Testis (tissue), 2 donors: ENCODE measurements around the gene AGK.

ENCODE experiments used
- POLR2A ChIP-seq: fragments of 450-650 bp; IDR thresholded peaks from one replicate; pipeline ENCODE4 v1.6.1; 2017; ENCODE audit warnings: antibody characterized with exemption, mild to moderate bottlenecking, moderate library complexity
- TF ChIP-seq, protein P1 (sequence below), 3 experiments: fragments of 450-650 bp in 2 of 3; fragments of 200-600 bp in 1 of 3; sonication (generic) in 1 of 3; IDR thresholded peaks; one replicate each; pipeline ENCODE4 v1.5.1; 2016 to 2019; ENCODE audit warnings: antibody characterized with exemption in 3 of 3, mild to moderate bottlenecking in 2 of 3, moderate library complexity in 1 of 3

DNA sequence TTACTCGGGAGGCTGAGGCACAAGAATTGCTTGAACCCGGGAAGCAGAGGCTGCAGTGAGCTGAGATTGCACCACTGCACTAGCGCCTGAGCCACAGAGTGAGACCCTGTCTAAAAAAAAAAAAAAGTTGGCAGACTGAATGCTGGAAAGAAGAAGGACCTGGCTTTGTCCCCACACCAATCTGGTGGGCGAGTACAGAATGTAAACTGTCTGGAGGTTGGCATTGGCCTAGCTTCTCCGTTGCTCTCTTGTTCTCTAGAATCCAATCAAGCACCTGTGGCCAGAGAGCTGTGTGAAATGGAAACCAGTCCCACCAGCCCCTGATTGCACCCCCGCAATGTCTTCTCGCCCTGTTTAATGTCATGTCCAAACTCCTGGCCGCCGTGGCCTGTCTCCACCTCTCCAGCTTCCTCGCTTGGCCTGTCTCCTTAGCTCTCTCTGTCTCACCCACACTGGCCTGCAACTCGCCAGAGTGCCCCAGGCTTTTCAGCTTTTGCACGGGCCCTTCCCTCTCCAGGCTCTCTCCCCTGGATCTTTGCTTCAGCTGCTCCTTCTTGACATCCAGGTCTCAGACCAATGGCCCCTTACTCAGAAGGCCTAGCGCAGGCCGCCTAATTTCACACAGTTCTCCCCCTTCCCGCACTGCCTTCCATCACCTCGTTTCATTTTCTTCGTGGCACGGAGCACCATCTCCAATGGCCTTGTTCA lies 670 bp upstream of the AGK start:
- TF ChIP-seq, protein P1, sequence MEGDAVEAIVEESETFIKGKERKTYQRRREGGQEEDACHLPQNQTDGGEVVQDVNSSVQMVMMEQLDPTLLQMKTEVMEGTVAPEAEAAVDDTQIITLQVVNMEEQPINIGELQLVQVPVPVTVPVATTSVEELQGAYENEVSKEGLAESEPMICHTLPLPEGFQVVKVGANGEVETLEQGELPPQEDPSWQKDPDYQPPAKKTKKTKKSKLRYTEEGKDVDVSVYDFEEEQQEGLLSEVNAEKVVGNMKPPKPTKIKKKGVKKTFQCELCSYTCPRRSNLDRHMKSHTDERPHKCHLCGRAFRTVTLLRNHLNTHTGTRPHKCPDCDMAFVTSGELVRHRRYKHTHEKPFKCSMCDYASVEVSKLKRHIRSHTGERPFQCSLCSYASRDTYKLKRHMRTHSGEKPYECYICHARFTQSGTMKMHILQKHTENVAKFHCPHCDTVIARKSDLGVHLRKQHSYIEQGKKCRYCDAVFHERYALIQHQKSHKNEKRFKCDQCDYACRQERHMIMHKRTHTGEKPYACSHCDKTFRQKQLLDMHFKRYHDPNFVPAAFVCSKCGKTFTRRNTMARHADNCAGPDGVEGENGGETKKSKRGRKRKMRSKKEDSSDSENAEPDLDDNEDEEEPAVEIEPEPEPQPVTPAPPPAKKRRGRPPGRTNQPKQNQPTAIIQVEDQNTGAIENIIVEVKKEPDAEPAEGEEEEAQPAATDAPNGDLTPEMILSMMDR (IDR thresholded peaks at IDR 0.05): no peak
- TF ChIP-seq POLR2A: no peak
